Peyer's patch (tissue), 4 donors: Measurements from ENCODE around the gene XPR1.

Source experiments
- CTCF ChIP-seq, 6 experiments: fragments of 450-650 bp in 4 of 6; fragments of 200-600 bp in 2 of 6; sonication (generic) in 1 of 6; IDR thresholded peaks; one replicate each; pipeline ENCODE4 v1.5.1; 2017 to 2019; ENCODE audit warnings: antibody characterized with exemption in 6 of 6, mild to moderate bottlenecking in 3 of 6, moderate library complexity in 1 of 6
- POLR2A ChIP-seq, 2 donors: fragments of 450-650 bp; IDR thresholded peaks; one replicate each; pipeline ENCODE4 v1.5.1; 2017; ENCODE audit warnings: antibody characterized with exemption in 2 of 2, mild to moderate bottlenecking in 2 of 2, moderate library complexity in 2 of 2

GRCh38 chr1:180639871-180640270 lies 8.0 kb downstream of the XPR1 start:
- no peak for TF ChIP-seq POLR2A (IDR thresholded peaks at IDR 0.05)
- no peak for TF ChIP-seq CTCF (IDR thresholded peaks at IDR 0.05)
